COLO829 (cell line): Measurements from ENCODE around the gene HENMT1.
"Not testable (repeated sequence)": the region's sequence is repeated elsewhere in the genome, so short reads cannot be mapped to it uniquely, and the experiment has no call there.

Experiments
- DNase-seq: peaks from one replicate; pipeline ENCODE4 v3.0.0; 2012; ENCODE audit warnings: low spot score

HENMT1 gene

GRCh38 chr1:108670131-108670773 lies 9.4 kb upstream of the HENMT1 start:
- DNase-seq: no peak

DNA sequence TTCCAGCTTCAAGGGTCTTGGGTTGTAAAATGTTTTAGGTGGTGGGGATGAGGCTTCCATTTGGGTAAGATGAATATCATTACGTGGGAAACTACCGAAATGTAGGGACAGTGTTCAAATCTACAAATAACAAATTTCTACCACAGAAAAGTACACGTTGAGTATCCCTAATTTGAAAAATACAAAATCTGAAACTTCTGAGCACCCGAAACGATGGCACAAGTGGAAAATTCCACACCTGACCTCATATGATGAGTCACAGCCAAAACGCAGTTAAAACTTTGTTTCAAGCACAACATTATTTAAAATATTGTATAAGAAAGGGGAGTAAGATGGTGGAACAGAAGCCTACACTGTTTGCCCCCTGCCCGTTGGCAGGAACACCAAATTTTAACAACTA lies 8.8 kb upstream of the HENMT1 start:
- DNase-seq: no peak

GRCh38 chr1:108668777-108669176 lies 7.9 kb upstream of the HENMT1 start:
- DNase-seq: no peak

DNA sequence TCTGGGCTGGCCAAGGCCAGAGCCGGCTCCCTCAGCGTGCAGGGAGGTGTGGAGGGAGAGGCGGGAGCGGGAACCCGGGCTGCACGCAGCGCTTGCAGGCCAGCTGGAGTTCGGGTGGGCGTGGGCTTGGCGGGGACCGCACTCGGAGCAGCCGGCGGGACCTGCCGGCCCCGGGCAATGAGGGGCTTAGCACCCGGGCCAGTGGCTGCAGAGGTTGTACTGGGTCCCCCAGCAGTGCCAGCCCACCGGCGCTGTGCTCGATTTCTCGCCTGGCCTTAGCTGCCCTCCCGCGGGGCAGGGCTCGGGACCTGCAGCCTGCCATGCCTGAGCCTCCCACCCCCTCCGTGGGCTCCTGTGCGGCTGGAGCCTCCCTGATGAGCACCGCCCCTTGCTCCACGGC lies 6.5 kb upstream of the HENMT1 start:
- not testable (repeated sequence) for DNase-seq

GRCh38 chr1:108665771-108666170 lies 4.9 kb upstream of the HENMT1 start:
- DNase-seq: no peak

GRCh38 chr1:108665067-108665466 lies 4.2 kb upstream of the HENMT1 start:
- no peak for DNase-seq

DNA sequence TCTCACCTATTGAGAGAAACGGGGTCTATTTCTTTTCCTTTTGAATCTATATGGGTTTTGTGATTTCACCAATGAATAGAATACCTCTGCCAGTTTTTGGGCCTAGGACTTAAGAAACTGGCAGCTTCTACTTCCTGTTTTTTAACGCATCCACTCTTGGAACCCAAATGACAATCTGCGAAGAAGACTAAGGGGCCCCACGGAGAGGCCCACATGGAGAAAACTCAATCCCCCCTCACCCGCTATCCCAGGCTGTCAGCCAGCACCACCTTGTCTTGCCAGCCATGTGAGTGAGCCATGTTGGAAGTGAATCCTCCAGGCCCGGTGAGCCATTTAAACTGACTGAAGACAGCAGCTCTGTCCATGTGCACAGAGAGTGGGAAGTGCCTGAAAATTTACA lies 3.6 kb upstream of the HENMT1 start:
- no peak for DNase-seq

DNA sequence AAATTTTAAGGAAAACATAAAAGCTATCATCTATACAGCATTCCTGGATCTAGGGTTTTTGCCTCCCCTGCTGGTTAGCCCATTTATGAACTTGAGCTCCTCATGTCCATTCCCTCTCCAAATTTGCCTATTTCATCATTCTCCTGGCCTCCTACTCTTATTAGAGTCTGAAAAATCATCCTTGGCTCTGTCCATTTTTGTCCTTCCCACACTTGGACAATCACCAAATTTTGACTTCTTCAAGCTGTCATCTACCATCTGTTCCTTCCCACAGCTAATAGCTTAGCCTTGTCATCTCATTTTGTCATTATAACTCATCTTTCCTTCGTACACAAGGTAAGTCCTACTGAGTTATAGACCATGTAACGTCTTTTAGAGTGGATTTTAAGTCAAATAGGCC lies 2.2 kb upstream of the HENMT1 start:
- no peak for DNase-seq

DNA sequence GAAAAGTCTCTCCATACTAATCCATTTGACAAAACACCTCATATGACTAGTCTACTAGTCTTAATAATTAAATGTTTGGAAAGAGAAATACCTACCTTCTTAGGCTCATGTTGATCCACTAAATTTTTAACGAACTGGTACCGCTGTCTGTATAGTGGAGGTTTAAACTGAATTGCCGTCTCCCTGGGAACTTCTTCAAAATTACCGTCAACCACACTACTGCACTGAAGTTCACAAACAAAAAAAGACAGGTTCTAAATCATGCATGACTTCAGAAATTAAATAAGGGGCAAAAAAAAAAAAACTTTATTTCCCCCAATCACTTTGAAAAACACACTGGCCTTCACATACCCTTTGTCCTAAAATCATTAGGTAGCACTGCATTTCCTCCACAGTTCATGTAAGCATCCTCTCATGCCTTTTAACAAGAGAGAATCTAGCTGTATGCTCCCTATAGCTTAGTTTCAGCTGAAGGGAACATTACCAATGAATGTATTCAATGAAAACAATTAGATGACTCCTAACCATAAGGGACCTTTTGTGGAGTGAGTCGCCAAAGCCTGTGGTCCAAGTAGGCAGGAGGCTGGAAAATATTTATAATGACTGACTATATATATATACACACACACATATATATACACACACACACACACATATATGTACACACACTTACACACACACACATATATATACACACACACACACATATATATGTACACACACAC lies 3.4 kb downstream of the HENMT1 start:
- DNase-seq: no peak

- DNase-seq: no peak
Measured at GRCh38 chr1:108653431-108654105, 7.3 kb downstream of the HENMT1 start.

DNA sequence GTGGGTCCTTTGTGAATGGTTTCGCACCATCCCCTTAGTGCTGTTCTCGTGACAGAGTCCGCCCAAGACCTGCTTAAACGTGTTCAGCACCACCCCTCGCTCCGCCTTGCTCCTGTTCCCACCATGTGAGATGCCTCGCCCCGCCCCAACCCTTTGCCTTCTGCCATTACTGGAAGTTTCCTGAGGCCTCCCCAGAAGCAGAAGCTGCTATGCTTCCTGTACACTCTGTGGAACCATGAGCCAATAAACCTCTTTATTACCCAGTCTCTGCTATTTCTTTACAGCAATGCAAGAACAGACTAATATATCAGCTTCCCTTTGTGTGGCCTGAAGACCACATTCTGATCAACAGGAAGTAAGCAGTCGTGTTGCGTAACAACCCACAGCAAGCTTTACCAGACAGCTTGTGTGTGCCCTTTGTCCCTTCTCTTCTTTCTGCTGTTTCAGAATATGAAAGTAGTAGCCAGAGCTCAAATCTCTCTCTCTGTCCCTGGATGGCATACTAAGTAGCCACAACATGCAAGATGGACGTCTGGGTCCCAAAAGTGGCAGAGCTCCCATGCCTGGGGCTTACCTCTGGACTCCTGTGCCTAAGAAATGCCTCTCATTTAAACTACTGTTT lies 14.1 kb downstream of the HENMT1 start:
- DNase-seq: peak; percentile 54

GRCh38 chr1:108646265-108646647 lies 14.6 kb downstream of the HENMT1 start:
- no peak for DNase-seq

DNA sequence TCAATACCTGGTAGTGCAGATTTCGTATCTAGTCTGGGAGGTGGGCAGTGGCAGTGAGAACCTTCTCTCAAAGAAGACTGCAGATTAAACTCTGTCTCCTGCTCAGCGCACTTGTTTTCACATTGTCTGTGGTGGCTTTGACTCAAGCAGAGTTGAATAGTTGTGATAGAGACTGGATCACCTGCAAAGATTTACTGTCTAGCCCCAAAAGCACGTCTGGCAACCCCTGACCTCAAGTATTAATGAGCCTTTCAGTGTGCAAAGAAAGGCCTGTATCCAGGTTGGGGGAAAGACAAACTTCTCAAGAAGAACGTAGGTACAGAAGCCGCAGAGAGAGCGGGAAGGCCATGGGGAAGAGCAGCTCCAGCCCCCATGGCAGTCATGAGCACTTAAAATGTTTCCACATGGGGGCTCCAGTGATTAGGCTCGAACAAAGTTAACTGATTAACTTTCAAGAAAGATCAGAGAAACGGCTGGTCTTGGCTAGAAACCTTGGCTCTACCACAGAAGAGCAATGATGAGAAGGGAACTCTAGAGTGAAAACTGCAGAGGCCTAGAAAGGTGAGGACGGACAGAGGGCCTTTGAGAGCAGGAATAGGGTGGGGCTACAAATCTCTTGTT lies 15.2 kb downstream of the HENMT1 start:
- DNase-seq: no peak

GRCh38 chr1:108644984-108645383 lies 15.9 kb downstream of the HENMT1 start:
- DNase-seq: no peak

DNA sequence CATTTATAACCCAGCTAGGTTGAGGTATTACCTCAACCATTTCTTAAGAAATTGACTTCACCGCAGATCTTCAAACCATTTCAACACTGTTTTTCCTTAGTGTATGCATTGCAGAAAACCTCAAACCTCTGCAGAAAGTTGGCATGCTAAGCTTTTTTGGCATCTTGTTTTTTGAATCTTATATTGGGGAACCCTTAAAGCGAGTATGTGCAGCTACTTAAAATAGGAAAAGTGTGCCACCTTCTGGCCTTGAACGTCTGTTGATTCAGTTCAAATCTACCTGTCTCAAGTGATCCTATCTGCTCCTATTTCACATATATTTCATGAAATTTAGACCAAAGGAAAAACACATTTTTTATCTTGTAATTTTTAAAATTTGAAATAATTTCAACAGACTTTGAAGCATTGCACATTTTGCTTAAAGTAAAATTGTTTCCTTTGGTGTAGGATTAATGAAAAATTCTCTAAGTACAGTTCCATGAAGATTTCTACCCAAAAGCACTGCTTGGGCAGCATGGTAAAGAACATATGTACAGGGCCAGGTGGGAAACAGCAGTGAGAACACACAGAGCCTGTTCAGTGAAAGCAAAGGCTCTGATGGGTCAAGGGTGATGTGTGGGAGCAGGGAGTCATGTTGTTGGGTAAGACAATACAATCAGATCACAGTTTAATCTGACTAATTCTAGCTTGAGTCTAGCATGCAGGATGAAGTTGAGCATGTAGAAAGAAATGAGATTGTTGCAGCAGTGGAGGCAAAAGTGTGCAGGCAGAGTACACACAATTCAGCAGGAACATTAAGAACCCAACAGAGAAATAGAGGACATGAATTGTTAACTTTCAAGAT lies 17.2 kb downstream of the HENMT1 start:
- DNase-seq: peak; percentile 30

DNA sequence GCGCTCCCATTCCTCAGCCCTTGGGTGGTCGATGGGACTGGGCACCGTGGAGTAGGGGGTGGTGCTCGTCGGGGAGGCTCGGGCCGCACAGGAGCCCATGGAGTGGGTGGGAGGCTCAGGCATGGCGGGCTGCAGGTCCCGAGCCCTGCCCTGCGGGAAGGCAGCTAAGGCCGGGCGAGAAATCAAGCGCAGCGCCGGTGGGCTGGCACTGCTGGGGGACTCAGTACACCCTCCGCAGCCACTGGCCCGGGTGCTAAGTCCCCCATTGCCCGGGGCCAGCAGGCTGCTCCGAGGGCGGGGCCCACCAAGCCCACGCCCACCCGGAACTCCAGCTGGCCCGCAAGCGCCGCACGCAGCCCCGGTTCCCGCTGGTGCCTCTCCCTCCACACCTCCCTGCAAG lies 20.0 kb downstream of the HENMT1 start:
- not testable (repeated sequence) for DNase-seq

DNA sequence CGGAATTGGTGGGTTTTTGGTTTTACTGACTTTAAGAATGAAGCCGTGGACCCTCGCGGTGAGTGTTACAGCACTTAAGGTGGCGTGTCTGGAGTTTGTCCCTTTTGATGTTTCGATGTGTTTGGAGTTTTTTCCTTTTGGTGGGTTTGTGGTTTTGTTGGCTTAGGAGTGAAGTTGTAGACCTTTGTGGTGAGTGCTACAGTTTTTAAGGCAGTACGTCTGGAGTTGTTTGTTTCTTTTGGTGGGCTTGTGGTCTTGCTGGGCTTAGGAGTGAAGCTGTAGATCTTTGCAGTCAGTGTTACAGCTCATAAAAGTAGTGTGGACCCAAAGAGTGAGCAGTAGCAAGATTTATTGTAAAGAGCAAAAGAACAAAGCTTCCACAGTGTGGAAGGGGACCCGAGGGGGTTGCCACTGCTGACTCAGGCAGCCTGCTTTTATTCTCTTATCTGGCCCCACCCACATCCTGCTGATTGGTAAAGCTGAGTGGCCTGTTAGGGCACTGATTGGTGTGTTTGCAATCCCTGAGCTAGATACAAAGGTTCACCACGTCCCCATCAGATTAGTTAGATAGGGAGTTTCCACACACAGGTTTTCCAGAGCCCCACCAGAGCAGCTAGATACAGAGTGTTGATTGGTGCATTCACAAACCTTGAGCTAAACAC lies 20.9 kb downstream of the HENMT1 start:
- no peak for DNase-seq

DNA sequence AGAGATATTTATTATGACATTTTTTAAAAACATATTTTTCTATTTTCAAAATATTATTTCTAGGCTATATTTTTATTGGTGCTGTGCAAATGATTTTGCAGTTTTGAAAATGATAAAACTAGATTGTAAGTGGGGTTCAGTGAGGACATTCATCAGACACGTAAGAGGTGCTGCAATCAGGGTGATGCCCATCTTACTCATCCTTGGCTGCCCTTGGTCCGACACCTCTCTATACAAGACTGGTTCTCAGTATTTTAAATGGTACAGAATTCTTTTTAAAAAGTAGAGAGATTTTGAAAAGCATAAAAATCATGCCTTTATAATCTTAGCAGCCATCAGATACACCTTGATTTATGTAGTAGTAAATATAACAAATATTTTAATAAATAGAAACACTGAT lies 24.0 kb downstream of the HENMT1 start:
- DNase-seq: no peak

GRCh38 chr1:108634521-108634920 lies 26.4 kb downstream of the HENMT1 start:
- DNase-seq: no peak

DNA sequence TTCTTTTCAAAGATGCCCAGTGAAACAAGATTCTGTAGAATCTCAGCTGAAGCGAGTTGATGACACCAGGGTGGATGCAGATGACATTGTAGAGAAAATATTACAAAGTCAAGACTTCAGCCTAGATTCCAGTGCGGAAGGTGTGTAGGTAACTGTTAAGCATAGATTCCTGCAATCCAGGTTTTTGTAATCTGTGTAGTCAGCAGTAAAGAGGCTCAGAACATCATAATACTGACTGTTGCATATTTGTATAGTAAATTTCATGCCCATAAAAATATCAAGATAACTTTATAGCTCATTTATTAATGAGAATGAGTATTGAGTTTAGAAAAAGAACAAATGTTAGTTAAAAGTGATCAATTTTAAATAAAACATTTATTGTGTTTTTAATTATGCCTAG lies 32.2 kb downstream of the HENMT1 start:
- DNase-seq: no peak

DNA sequence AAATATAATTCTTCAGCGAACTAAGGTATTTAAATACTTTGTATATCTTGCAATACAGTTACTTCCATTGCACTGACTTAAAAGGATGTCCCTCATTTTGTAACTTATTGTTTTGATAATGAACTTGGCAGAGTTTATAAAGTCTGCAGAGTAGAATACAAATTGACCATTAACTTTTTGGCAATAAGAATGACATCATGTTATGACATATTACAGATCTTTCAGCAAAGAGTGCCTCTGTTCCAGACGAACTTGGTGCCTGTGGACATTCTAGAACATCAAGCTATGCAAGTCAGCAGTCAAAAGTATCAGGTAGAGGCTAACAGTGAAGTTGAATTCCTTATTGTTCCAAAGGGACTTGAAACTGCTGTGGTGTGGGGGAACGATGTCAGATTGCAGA lies 32.9 kb downstream of the HENMT1 start:
- no peak for DNase-seq
